GM19468 (cell line): ENCODE results near the gene DUSP16.
"Not testable (repeated sequence)": the region's sequence is repeated elsewhere in the genome, so short reads cannot be mapped to it uniquely, and the experiment has no call there.

Source experiments
- ATAC-seq: cut with Tn5 transposase; IDR thresholded peaks from one replicate; pipeline ENCODE4 v1.9.1; 2021; ENCODE audit warnings: mild to moderate bottlenecking, moderate library complexity, moderate number of reproducible peaks; ENCODE audit not compliant: unreplicated experiment; ENCODE audit errors: extremely low read depth

DUSP16 gene

DNA sequence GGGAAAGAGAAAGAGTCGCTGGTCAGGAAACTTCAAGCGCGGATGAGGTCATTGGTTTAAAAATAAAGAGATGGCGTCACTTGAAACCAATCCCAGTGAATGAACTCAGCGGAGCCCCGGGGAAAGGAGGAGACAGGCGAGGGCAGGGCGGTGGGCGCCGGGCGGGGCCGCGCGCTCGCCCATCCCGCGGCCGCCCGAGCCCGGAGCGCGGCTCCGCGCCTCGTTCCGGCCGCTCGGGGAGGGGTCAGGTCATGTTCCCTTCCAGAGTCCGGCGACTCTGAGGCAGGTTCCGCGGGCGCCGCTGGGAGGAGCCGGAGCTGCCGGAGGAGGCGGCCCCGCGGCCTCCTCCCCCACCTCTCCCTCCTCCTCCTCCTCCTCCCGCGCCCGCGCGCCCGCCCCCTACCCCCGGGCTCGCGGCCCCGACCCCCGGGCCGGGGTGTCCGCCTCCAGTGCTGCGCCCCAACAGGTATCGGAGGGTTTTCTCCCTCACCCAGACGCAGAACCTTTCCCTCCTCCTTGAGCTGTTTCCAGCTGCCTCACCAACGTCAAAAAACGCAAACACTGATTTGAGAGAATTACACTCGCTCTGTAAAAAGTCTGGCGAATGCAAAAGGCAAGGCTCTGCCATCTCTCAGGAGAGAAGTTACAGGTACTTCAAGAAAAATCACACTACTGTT, at the start of gene DUSP16:
TSS of gene DUSP16 (minus strand) at position 279 of the 677 bp plus-strand sequence. CDS start 41,765 bp downstream, outside the sequence.
- peak; percentile 77 for ATAC-seq

- ATAC-seq = no peak
Observed at GRCh38 chr12:12612358-12612757, 49.7 kb upstream of the DUSP16 start.

GRCh38 chr12:12611512-12612306, 49.0 kb upstream of the DUSP16 start, which contains the start of gene CREBL2:
TSS of gene CREBL2 (plus strand) at chr12:12611876. CDS start at chr12:12612173, 297 bp downstream.
- ATAC-seq = peak; percentile 66

- no peak for ATAC-seq
Observed at GRCh38 chr12:12610711-12611110, 48.0 kb upstream of the DUSP16 start.

DNA sequence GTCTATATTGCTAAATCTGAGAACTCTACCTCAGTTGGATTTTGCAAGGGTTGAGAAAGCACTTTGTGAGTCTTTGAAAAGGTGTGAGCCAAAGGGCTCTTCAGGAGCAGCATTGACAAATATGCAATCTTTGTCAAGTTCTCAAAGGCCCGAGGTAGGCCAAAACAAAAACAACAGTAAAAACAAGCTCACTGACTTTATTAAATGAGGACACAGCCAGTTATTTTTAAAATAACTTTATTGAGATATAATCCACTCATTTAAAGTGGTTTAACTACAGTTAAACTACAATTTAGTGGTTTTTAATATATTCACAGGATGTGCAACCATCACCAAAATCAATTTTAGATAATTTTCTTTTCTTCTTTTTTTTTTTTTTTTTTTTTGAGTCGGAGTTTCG, 47.0 kb upstream of the DUSP16 start:
- ATAC-seq = no peak

GRCh38 chr12:12608557-12608957, 45.9 kb upstream of the DUSP16 start:
- ATAC-seq = no peak

DNA sequence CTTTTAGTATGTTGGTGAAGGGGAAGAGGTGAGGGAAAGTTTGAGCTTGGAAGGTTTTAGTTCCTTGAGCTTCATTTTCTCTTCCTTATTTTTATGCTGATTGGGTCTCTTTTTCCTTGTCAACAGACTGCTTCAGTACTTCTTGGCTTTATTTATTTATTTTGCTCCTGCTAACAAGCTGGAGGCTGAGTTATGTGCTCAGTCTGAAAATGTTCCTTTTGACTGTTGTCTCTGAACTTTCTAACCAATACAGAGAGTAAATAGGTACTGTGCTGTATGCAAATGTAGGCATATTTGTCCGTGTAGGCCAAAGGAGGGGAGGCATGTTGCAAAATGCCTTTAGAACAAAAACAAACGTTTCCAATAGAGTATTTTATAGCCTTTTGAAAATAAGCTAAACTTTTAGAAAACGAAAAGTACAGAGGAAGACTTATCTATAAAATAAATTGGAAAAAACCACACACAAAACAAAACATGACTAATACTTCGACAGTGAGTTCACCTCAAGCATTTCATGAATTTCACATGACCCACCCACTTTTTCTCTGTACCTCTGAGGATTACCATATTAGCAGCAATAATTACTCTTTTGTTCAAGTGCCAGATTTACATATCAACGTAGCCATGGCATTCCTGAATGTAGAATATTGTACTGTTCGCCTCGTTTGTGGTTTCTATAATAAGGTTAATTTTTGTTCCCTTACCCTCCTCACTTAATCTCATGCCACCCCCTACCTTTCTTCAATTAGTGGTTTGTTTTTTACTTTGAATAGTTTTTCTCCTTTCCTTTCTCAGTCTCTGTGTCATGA, 44.3 kb upstream of the DUSP16 start:
- ATAC-seq = no peak

GRCh38 chr12:12604740-12605139, 42.1 kb upstream of the DUSP16 start:
- no peak for ATAC-seq

DNA sequence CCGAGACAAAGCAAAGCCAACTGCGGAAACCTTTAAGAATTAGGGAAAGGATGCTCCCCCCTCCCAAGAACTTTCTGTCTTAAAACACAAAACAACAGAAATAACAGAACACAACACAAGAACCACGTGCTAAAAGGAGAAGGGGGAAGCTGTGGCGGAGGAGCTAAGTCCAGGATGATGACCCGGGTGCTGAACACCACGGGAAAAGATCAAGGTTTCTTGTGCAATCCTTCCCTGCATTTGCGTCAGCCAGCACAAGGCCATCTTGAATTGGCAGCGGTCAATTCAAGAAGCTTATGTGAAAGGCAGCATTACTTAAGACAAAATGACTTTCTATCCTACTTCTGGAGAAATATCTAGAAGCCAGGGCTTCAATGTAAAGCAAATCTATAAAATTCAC, 38.0 kb upstream of the DUSP16 start:
- ATAC-seq = no peak

DNA sequence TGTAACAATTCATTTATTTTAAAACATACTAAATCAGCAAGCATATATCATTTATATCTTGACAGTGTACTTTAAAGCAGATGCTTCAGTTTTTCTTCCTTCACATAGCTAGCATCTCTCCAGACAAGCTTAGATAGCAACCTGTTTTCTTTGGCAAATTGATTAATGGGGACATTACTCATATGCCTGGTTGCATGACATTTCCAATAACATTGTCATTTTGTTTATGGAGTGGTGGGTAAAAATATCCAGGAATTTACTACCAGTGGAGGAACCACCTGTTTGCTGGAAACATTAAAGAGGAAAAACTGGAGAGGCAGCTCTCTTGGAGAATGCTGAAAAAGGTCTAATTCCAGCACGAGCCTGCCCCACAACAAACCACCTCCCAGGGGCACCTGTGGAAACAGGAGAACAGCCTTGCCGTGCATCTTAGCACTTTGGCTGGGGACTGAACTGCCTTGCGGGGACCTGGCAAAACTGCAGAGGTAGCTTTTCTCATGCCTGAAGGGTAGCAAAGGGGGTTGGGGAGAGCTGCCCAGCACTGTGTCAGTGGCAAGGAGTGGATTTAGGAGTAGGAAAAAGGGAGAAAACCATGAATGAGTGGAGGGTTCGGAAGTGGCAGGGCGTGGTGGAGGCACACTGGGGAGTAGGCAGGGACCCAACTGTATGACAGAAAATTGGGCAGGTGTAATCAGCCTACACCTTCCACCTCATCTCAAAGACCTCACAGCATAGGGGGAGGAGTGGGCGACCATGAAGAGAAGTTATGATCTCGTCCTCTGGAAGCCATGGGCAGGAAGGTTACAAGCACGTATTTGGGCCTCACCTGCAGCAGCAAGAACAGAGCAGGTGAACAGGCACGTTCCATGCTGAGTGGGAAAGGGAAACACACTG, 37.3 kb upstream of the DUSP16 start:
- no peak for ATAC-seq

- no peak for ATAC-seq
Observed at GRCh38 chr12:12598864-12599263, 36.2 kb upstream of the DUSP16 start.

- ATAC-seq = not testable (repeated sequence)
Observed at GRCh38 chr12:12596598-12596997, 33.9 kb upstream of the DUSP16 start.

DNA sequence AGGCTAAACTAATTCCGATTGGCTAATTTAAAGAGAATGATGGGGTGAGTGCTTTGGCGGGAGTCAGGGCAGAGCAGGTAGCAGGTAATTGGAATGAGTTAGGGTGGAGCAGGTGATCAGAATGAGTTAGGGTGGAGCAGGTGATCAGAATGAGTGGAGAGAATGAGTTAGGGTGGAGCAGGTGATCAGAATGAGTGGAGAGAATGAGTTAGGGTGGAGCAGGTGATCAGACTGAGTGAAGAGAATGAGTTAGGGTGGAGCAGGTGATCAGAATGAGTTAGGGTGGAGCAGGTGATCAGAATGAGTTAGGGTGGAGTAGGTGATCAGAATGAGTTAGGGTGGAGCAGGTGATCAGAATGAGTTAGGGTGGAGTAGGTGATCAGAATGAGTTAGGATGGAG, 33.3 kb upstream of the DUSP16 start:
- ATAC-seq = not testable (repeated sequence)

DNA sequence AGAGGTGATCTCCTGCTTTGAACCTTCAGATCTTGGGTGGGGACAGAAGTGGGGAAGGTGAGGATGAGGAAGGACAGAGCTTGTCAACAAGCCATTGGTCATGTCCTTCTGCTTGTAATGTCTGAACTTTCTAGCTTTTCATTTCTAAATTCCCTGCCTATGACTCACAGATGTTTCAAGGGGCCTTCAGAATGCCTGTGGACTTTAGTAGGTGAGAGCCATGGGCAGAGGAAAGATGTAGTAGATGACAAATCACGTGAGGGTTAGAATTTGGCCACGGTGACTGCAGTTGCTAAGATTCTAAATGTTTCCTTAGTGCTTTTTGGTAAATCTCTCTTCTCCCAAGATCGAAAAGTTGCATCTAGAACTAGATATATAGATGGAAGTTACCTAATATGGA, 30.3 kb upstream of the DUSP16 start:
- ATAC-seq = no peak

- no peak for ATAC-seq
Observed at GRCh38 chr12:12590961-12591360, 28.3 kb upstream of the DUSP16 start.

DNA sequence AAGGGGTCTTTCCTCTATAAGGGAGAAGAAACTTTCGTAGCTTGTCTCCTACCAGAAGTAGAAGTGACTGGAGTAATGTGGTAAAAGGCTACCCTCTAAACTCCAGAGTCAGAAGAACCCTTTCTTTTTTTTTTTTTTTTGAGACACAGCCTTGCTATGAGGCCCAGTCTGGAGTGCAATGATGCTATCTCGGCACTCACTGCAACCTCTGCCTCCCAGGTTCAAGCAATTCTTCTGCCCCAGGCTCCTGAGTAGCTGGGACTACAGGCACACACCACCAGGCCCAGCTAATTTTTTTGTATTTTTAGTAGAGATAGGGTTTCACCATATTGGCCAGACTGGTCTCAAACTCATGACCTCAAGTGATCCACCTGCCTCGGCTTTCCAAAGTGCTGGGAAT, 25.8 kb upstream of the DUSP16 start:
- ATAC-seq = not testable (repeated sequence)

DNA sequence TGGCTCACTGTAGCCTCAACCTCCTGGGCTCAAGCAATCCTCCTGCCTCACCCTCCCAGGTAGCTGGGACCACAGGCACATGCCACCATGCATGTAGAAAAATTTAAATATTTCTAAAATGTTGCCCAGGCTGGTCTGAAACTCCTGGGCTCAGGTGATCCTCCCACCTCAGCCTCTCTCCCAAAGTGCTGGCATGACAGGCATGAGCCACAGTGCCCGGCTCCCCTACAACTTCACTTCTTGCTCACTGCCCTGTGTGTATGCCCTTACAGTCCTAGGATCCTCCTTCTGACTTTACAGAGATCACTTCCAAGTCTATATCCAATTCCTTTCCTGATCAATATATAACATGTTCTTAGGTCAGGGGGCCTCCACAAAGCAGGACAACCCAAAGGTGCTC, 25.2 kb upstream of the DUSP16 start:
- no peak for ATAC-seq

- ATAC-seq = no peak
Observed at GRCh38 chr12:12586879-12587675, 24.4 kb upstream of the DUSP16 start.
